Measurements from ENCODE around the gene BTG2. TPM values are rescaled to one million over a fixed set of nuclear protein-coding genes. Genes with fewer than 3 reads are reported as not detected.
A peak's percentile ranks its signal among the peaks of the same experiment; 100 is the strongest.
"Not testable (repeated sequence)": the region's sequence is repeated elsewhere in the genome, so short reads cannot be mapped to it uniquely, and the experiment has no call there.

Gene BTG2
- total RNA-seq: 100 to 1,000 TPM in 1 of 4 donors, 10 to 100 TPM in 3; 48.0 to 286 (median 74.9) TPM

GRCh38 chr1:203304919-203305808, at the start of gene BTG2:
Gene BTG2, plus strand, starts transcription at chr1:203305519. Its CDS starts 88 bp downstream, at chr1:203305607.
- H3K36me3 ChIP-seq: peaks cover 0 to 21% of the 10 kb centered on the region in 2 donors
- peak within 1 kb of the TSS; percentile 95 to 100 (median 98) for H3K27ac ChIP-seq
- H3K4me1 ChIP-seq: peaks cover 27 to 28% of the 10 kb centered on the region in 2 donors
- DNase-seq (peak; percentile 90 to 93), ATAC-seq (peak; percentile 68 to 79)
- TF ChIP-seq POLR2A (IDR thresholded peaks at IDR 0.05) (peak; percentile 100), CTCF (IDR thresholded peaks at IDR 0.05 in 4 of 5, conservative IDR thresholded peaks at IDR 0.05 in 1 of 5) (no peak)
- no peaks in the 10 kb centered on the region for H3K27me3 ChIP-seq
- intact Hi-C loops (cut with DNase I; ENCODE audit: low total_unique reads): loop anchor here (1.0 kb wide), 1 partner anchor 32 kb away; no protein-coding TSS in a partner anchor
- in situ Hi-C loops (cut with MboI; ENCODE audit: low sequenced_read_pairs in 4 of 4): no loop called here
- peak within 1 kb of the TSS; percentile 80 to 98 (median 94) for H3K4me3 ChIP-seq
- no peaks in the 10 kb centered on the region for H3K9me3 ChIP-seq

- H3K36me3 ChIP-seq; DNase-seq; H3K4me3 ChIP-seq; ATAC-seq; H3K27ac ChIP-seq; H3K27me3 ChIP-seq; H3K4me1 ChIP-seq; intact Hi-C loops (cut with DNase I; ENCODE audit: low total_unique reads); H3K9me3 ChIP-seq; in situ Hi-C loops (cut with MboI; ENCODE audit: low sequenced_read_pairs in 4 of 4): not testable (repeated sequence)
Observed at GRCh38 chr1:203256636-203257035, 48.7 kb upstream of the BTG2 start.

- DNase-seq: no peak
- ATAC-seq: no peak
- Histone ChIP-seq H3K27ac (no peak overlapping the region), H3K4me1 (peaks cover 4 to 8% of the 10 kb centered on the region in 2 donors), H3K9me3 (no peaks in the 10 kb centered on the region), H3K27me3 (no peaks in the 10 kb centered on the region), H3K36me3 (no peaks in the 10 kb centered on the region), H3K4me3 (no peak overlapping the region)
- no peak for TF ChIP-seq POLR2A (IDR thresholded peaks at IDR 0.05)
- no peak for TF ChIP-seq CTCF (IDR thresholded peaks at IDR 0.05 in 4 of 5, conservative IDR thresholded peaks at IDR 0.05 in 1 of 5)
- in situ Hi-C loops (cut with MboI; ENCODE audit: low sequenced_read_pairs in 4 of 4) (no loop called here), intact Hi-C loops (cut with DNase I; ENCODE audit: low total_unique reads) (loop anchor here (10.0 kb wide), 1 partner anchor 811 kb away; the partner anchor contains the start of gene SOX13)
Observed at GRCh38 chr1:203263496-203263895, 41.8 kb upstream of the BTG2 start.

- Histone ChIP-seq H3K4me1 (peaks cover 8 to 13% of the 10 kb centered on the region in 2 donors), H3K36me3 (no peaks in the 10 kb centered on the region), H3K4me3 (no peak overlapping the region), H3K27ac (no peak overlapping the region), H3K27me3 (no peaks in the 10 kb centered on the region), H3K9me3 (no peaks in the 10 kb centered on the region)
- in situ Hi-C loops (cut with MboI; ENCODE audit: low sequenced_read_pairs in 4 of 4): no loop called here
- DNase-seq (no peak), ATAC-seq (no peak)
- TF ChIP-seq POLR2A (IDR thresholded peaks at IDR 0.05) (no peak), CTCF (IDR thresholded peaks at IDR 0.05 in 4 of 5, conservative IDR thresholded peaks at IDR 0.05 in 1 of 5) (no peak)
- intact Hi-C loops (cut with DNase I; ENCODE audit: low total_unique reads): loop anchor here (10.0 kb wide), 1 partner anchor 811 kb away; the partner anchor contains the start of gene SOX13
Observed at GRCh38 chr1:203264052-203264501, 41.2 kb upstream of the BTG2 start.

GRCh38 chr1:203265541-203265940, 39.8 kb upstream of the BTG2 start:
- intact Hi-C loops (cut with DNase I; ENCODE audit: low total_unique reads): loop anchor here (5.0 to 10.0 kb wide), 3 partner anchors 148 to 809 kb away; partner anchors contain the start of gene SOX13

GRCh38 chr1:203266140-203266539, 39.2 kb upstream of the BTG2 start:
- in situ Hi-C loops (cut with MboI; ENCODE audit: low sequenced_read_pairs in 4 of 4); H3K4me3 ChIP-seq; H3K27ac ChIP-seq; H3K9me3 ChIP-seq; H3K36me3 ChIP-seq; ATAC-seq; DNase-seq; H3K27me3 ChIP-seq: not testable (repeated sequence)
- H3K4me1 ChIP-seq: peaks cover 29 to 32% of the 10 kb centered on the region in 2 donors
- intact Hi-C loops (cut with DNase I; ENCODE audit: low total_unique reads): loop anchor here (2.0 to 10.0 kb wide), 4 partner anchors 149 to 809 kb away; partner anchors contain the start of gene SOX13

More at GRCh38 chr1:203265541-203265940, 39.8 kb upstream of the BTG2 start:
- TF ChIP-seq CTCF (IDR thresholded peaks at IDR 0.05 in 4 of 5, conservative IDR thresholded peaks at IDR 0.05 in 1 of 5): no peak
- TF ChIP-seq POLR2A (IDR thresholded peaks at IDR 0.05): no peak
- peaks cover 23 to 26% of the 10 kb centered on the region in 2 donors for H3K4me1 ChIP-seq
- H3K4me3 ChIP-seq: no peak overlapping the region
- in situ Hi-C loops (cut with MboI; ENCODE audit: low sequenced_read_pairs in 4 of 4): no loop called here
- H3K27me3 ChIP-seq: no peaks in the 10 kb centered on the region
- no peak for DNase-seq
- H3K36me3 ChIP-seq: no peaks in the 10 kb centered on the region
- no peaks in the 10 kb centered on the region for H3K9me3 ChIP-seq
- no peak for ATAC-seq
- no peak overlapping the region for H3K27ac ChIP-seq

All from gastrocnemius medialis (tissue), 4 donors.